Testis (tissue), 2 donors: Measurements from ENCODE around the gene SSBP3.

ENCODE experiments used
- CTCF ChIP-seq, 3 experiments: fragments of 450-650 bp in 2 of 3; fragments of 200-600 bp in 1 of 3; sonication (generic) in 1 of 3; IDR thresholded peaks; one replicate each; pipeline ENCODE4 v1.5.1; 2016 to 2019; ENCODE audit warnings: antibody characterized with exemption in 3 of 3, mild to moderate bottlenecking in 2 of 3, moderate library complexity in 1 of 3
- POLR2A ChIP-seq: fragments of 450-650 bp; IDR thresholded peaks from one replicate; pipeline ENCODE4 v1.6.1; 2017; ENCODE audit warnings: antibody characterized with exemption, mild to moderate bottlenecking, moderate library complexity

GRCh38 chr1:54291276-54292001, 114.8 kb downstream of the SSBP3 start:
- TF ChIP-seq CTCF (IDR thresholded peaks at IDR 0.05) (no peak), POLR2A (no peak)
